HK-2 (cell line): ENCODE results near the gene KIAA1671.
"Not testable (repeated sequence)": the region's sequence is repeated elsewhere in the genome, so short reads cannot be mapped to it uniquely, and the experiment has no call there.

ENCODE experiments used
- DNase-seq: peaks from one replicate; pipeline ENCODE4 v3.0.0-alpha.2; 2018; ENCODE audit not compliant: unreplicated experiment

The KIAA1671 gene

GRCh38 chr22:25235547-25236290 is 283.2 kb downstream of the KIAA1671 start:
- peak; percentile 80 for DNase-seq

GRCh38 chr22:25236417-25236816 is 283.9 kb downstream of the KIAA1671 start:
- no peak for DNase-seq

- DNase-seq: no peak
Measured at GRCh38 chr22:25237503-25237902, 285.0 kb downstream of the KIAA1671 start.

- not testable (repeated sequence) for DNase-seq
Measured at GRCh38 chr22:25238058-25238457, 285.5 kb downstream of the KIAA1671 start.
